ENCODE data around the gene ENTHD1.

ENTHD1 gene

GRCh38 chr22:39917197-39917643 lies 23.7 kb upstream of the ENTHD1 start:
- CTCF ChIA-PET, result interaction anchor here (4.1 kb wide), 1 partner anchor 9 kb away, joined by 17 read pairs; no protein-coding TSS in a partner anchor
- H3K27ac ChIP-seq (ENCODE audit: insufficient read depth in 1 of 2, low read depth in 1 of 2, low read length in 2 of 2, poor library complexity in 1 of 2, severe bottlenecking in 2 of 2), result no peak overlapping the region
- WGBS (ENCODE audit: insufficient coverage), result 92% methylated on average over 5 of the region's 5 CpGs

GRCh38 chr22:39916496-39916895 lies 22.9 kb upstream of the ENTHD1 start:
- Histone ChIP-seq H3K27ac (ENCODE audit: insufficient read depth in 1 of 2, low read depth in 1 of 2, low read length in 2 of 2, poor library complexity in 1 of 2, severe bottlenecking in 2 of 2) (no peak overlapping the region), H3K4me3 (ENCODE audit: control insufficient read depth in 1 of 7, extremely low read depth in 1 of 7, insufficient read depth in 4 of 7, low read depth in 2 of 7, low read length in 6 of 7) (no peak overlapping the region), H3K9me3 (ENCODE audit: control extremely low read depth in 1 of 5, control insufficient read depth in 4 of 5, insufficient read depth in 2 of 5, low read depth in 1 of 5, low read length in 4 of 5) (no peaks in the 10 kb centered on the region), H3K27me3 (replicated peaks in 2 of 5; ENCODE audit: control insufficient read depth in 4 of 5, insufficient read depth in 5 of 5, low read length in 4 of 5) (peaks cover 0 to 9% (median 2%) of the 10 kb centered on the region in 5 experiments), H3K36me3 (ENCODE audit: control insufficient read depth in 4 of 4, insufficient read depth in 4 of 4, low read length in 3 of 4) (no peaks in the 10 kb centered on the region), H3K4me1 (ENCODE audit: control extremely low read depth in 1 of 4, control insufficient read depth in 4 of 4, insufficient read depth in 4 of 4, low read length in 3 of 4) (peaks cover 0 to 7% (median 0%) of the 10 kb centered on the region in 4 experiments)
- no peak for DNase-seq
- 100% methylated on average over 1 of the region's 3 CpGs for WGBS (ENCODE audit: insufficient coverage)
- ChIA-PET CTCF (interaction anchor here (4.1 kb wide), 1 partner anchor 10 kb away, joined by 17 read pairs; no protein-coding TSS in a partner anchor), POLR2A (interaction anchor here (0.6 kb wide), 1 partner anchor 8 kb away, joined by 3 read pairs; no protein-coding TSS in a partner anchor)

More at GRCh38 chr22:39917197-39917643, 23.7 kb upstream of the ENTHD1 start:
- Histone ChIP-seq H3K27me3 (replicated peaks in 2 of 5; ENCODE audit: control insufficient read depth in 4 of 5, insufficient read depth in 5 of 5, low read length in 4 of 5) (peaks cover 0 to 9% (median 2%) of the 10 kb centered on the region in 5 experiments), H3K4me1 (ENCODE audit: control extremely low read depth in 1 of 4, control insufficient read depth in 4 of 4, insufficient read depth in 4 of 4, low read length in 3 of 4) (peaks cover 0 to 7% (median 0%) of the 10 kb centered on the region in 4 experiments), H3K9me3 (ENCODE audit: control extremely low read depth in 1 of 5, control insufficient read depth in 4 of 5, insufficient read depth in 2 of 5, low read depth in 1 of 5, low read length in 4 of 5) (no peaks in the 10 kb centered on the region), H3K4me3 (ENCODE audit: control insufficient read depth in 1 of 7, extremely low read depth in 1 of 7, insufficient read depth in 4 of 7, low read depth in 2 of 7, low read length in 6 of 7) (no peak overlapping the region), H3K36me3 (ENCODE audit: control insufficient read depth in 4 of 4, insufficient read depth in 4 of 4, low read length in 3 of 4) (no peaks in the 10 kb centered on the region)
- DNase-seq, result no peak
- POLR2A ChIA-PET, result no interaction called here

GRCh38 chr22:39915295-39915726 lies 21.8 kb upstream of the ENTHD1 start:
- DNase-seq, result no peak
- H3K27ac ChIP-seq (ENCODE audit: insufficient read depth in 1 of 2, low read depth in 1 of 2, low read length in 2 of 2, poor library complexity in 1 of 2, severe bottlenecking in 2 of 2), result no peak overlapping the region
- no peaks in the 10 kb centered on the region for H3K9me3 ChIP-seq (ENCODE audit: control extremely low read depth in 1 of 5, control insufficient read depth in 4 of 5, insufficient read depth in 2 of 5, low read depth in 1 of 5, low read length in 4 of 5)
- H3K27me3 ChIP-seq (replicated peaks in 2 of 5; ENCODE audit: control insufficient read depth in 4 of 5, insufficient read depth in 5 of 5, low read length in 4 of 5), result peaks cover 0 to 9% (median 2%) of the 10 kb centered on the region in 5 experiments
- CTCF ChIA-PET, result interaction anchor here (0.9 to 4.1 kb wide), 3 partner anchors 10 to 110 kb away, joined by 3 to 17 read pairs (median 3); no protein-coding TSS in a partner anchor
- POLR2A ChIA-PET, result no interaction called here
- H3K4me1 ChIP-seq (ENCODE audit: control extremely low read depth in 1 of 4, control insufficient read depth in 4 of 4, insufficient read depth in 4 of 4, low read length in 3 of 4), result peaks cover 0 to 11% (median 0%) of the 10 kb centered on the region in 4 experiments
- 67% methylated on average over 3 of the region's 4 CpGs for WGBS (ENCODE audit: insufficient coverage)
- no peaks in the 10 kb centered on the region for H3K36me3 ChIP-seq (ENCODE audit: control insufficient read depth in 4 of 4, insufficient read depth in 4 of 4, low read length in 3 of 4)
- no peak overlapping the region for H3K4me3 ChIP-seq (ENCODE audit: control insufficient read depth in 1 of 7, extremely low read depth in 1 of 7, insufficient read depth in 4 of 7, low read depth in 2 of 7, low read length in 6 of 7)

- Histone ChIP-seq H3K27me3 (replicated peaks in 2 of 5; ENCODE audit: control insufficient read depth in 4 of 5, insufficient read depth in 5 of 5, low read length in 4 of 5) (peaks cover 0 to 9% (median 2%) of the 10 kb centered on the region in 5 experiments), H3K27ac (ENCODE audit: insufficient read depth in 1 of 2, low read depth in 1 of 2, low read length in 2 of 2, poor library complexity in 1 of 2, severe bottlenecking in 2 of 2) (no peak overlapping the region), H3K4me1 (ENCODE audit: control extremely low read depth in 1 of 4, control insufficient read depth in 4 of 4, insufficient read depth in 4 of 4, low read length in 3 of 4) (peaks cover 0 to 11% (median 0%) of the 10 kb centered on the region in 4 experiments), H3K4me3 (ENCODE audit: control insufficient read depth in 1 of 7, extremely low read depth in 1 of 7, insufficient read depth in 4 of 7, low read depth in 2 of 7, low read length in 6 of 7) (no peak overlapping the region), H3K9me3 (ENCODE audit: control extremely low read depth in 1 of 5, control insufficient read depth in 4 of 5, insufficient read depth in 2 of 5, low read depth in 1 of 5, low read length in 4 of 5) (no peaks in the 10 kb centered on the region), H3K36me3 (ENCODE audit: control insufficient read depth in 4 of 4, insufficient read depth in 4 of 4, low read length in 3 of 4) (no peaks in the 10 kb centered on the region)
- no peak for DNase-seq
- CTCF ChIA-PET, result interaction anchor here (4.1 kb wide), 1 partner anchor 12 kb away, joined by 17 read pairs; no protein-coding TSS in a partner anchor
- POLR2A ChIA-PET, result no interaction called here
- WGBS (ENCODE audit: insufficient coverage), result 98% methylated on average over 6 of the region's 9 CpGs
These were observed 21.0 kb upstream of the ENTHD1 start for GRCh38 chr22:39914584-39914983.

- Histone ChIP-seq H3K36me3 (ENCODE audit: control insufficient read depth in 4 of 4, insufficient read depth in 4 of 4, low read length in 3 of 4) (no peaks in the 10 kb centered on the region), H3K9me3 (ENCODE audit: control extremely low read depth in 1 of 5, control insufficient read depth in 4 of 5, insufficient read depth in 2 of 5, low read depth in 1 of 5, low read length in 4 of 5) (no peaks in the 10 kb centered on the region), H3K4me3 (ENCODE audit: control insufficient read depth in 1 of 7, extremely low read depth in 1 of 7, insufficient read depth in 4 of 7, low read depth in 2 of 7, low read length in 6 of 7) (no peak overlapping the region), H3K4me1 (ENCODE audit: control extremely low read depth in 1 of 4, control insufficient read depth in 4 of 4, insufficient read depth in 4 of 4, low read length in 3 of 4) (peaks cover 0 to 11% (median 0%) of the 10 kb centered on the region in 4 experiments), H3K27ac (ENCODE audit: insufficient read depth in 1 of 2, low read depth in 1 of 2, low read length in 2 of 2, poor library complexity in 1 of 2, severe bottlenecking in 2 of 2) (no peak overlapping the region), H3K27me3 (replicated peaks in 2 of 5; ENCODE audit: control insufficient read depth in 4 of 5, insufficient read depth in 5 of 5, low read length in 4 of 5) (peaks cover 0 to 9% (median 2%) of the 10 kb centered on the region in 5 experiments)
- ChIA-PET CTCF (interaction anchor here (4.1 kb wide), 1 partner anchor 12 kb away, joined by 17 read pairs; no protein-coding TSS in a partner anchor), POLR2A (no interaction called here)
- no peak for DNase-seq
- 100% methylated on average over 1 of the region's 2 CpGs for WGBS (ENCODE audit: insufficient coverage)
These were observed 20.3 kb upstream of the ENTHD1 start for GRCh38 chr22:39913886-39914285.

- peaks cover 0 to 9% (median 2%) of the 10 kb centered on the region in 5 experiments for H3K27me3 ChIP-seq (replicated peaks in 2 of 5; ENCODE audit: control insufficient read depth in 4 of 5, insufficient read depth in 5 of 5, low read length in 4 of 5)
- H3K27ac ChIP-seq (ENCODE audit: insufficient read depth in 1 of 2, low read depth in 1 of 2, low read length in 2 of 2, poor library complexity in 1 of 2, severe bottlenecking in 2 of 2), result no peak overlapping the region
- no peak overlapping the region for H3K4me3 ChIP-seq (ENCODE audit: control insufficient read depth in 1 of 7, extremely low read depth in 1 of 7, insufficient read depth in 4 of 7, low read depth in 2 of 7, low read length in 6 of 7)
- no peak for DNase-seq
- ChIA-PET POLR2A (no interaction called here), CTCF (no interaction called here)
- peaks cover 0 to 11% (median 0%) of the 10 kb centered on the region in 4 experiments for H3K4me1 ChIP-seq (ENCODE audit: control extremely low read depth in 1 of 4, control insufficient read depth in 4 of 4, insufficient read depth in 4 of 4, low read length in 3 of 4)
- WGBS (ENCODE audit: insufficient coverage), result 97% methylated on average over 5 of the region's 5 CpGs
- H3K36me3 ChIP-seq (ENCODE audit: control insufficient read depth in 4 of 4, insufficient read depth in 4 of 4, low read length in 3 of 4), result no peaks in the 10 kb centered on the region
- H3K9me3 ChIP-seq (ENCODE audit: control extremely low read depth in 1 of 5, control insufficient read depth in 4 of 5, insufficient read depth in 2 of 5, low read depth in 1 of 5, low read length in 4 of 5), result no peaks in the 10 kb centered on the region
These were observed 19.8 kb upstream of the ENTHD1 start for GRCh38 chr22:39913321-39913720.

GRCh38 chr22:39910876-39911613 lies 17.5 kb upstream of the ENTHD1 start:
- no peak overlapping the region for H3K4me3 ChIP-seq (ENCODE audit: control insufficient read depth in 1 of 7, extremely low read depth in 1 of 7, insufficient read depth in 4 of 7, low read depth in 2 of 7, low read length in 6 of 7)
- H3K4me1 ChIP-seq (ENCODE audit: control extremely low read depth in 1 of 4, control insufficient read depth in 4 of 4, insufficient read depth in 4 of 4, low read length in 3 of 4), result peaks cover 0 to 8% (median 0%) of the 10 kb centered on the region in 4 experiments
- 72% methylated on average over 6 of the region's 9 CpGs for WGBS (ENCODE audit: insufficient coverage)
- H3K27me3 ChIP-seq (replicated peaks in 2 of 5; ENCODE audit: control insufficient read depth in 4 of 5, insufficient read depth in 5 of 5, low read length in 4 of 5), result peaks cover 0 to 9% (median 2%) of the 10 kb centered on the region in 5 experiments
- H3K36me3 ChIP-seq (ENCODE audit: control insufficient read depth in 4 of 4, insufficient read depth in 4 of 4, low read length in 3 of 4), result no peaks in the 10 kb centered on the region
- no peaks in the 10 kb centered on the region for H3K9me3 ChIP-seq (ENCODE audit: control extremely low read depth in 1 of 5, control insufficient read depth in 4 of 5, insufficient read depth in 2 of 5, low read depth in 1 of 5, low read length in 4 of 5)
- no peak for DNase-seq
- CTCF ChIA-PET, result no interaction called here
- POLR2A ChIA-PET, result no interaction called here
- no peak overlapping the region for H3K27ac ChIP-seq (ENCODE audit: insufficient read depth in 1 of 2, low read depth in 1 of 2, low read length in 2 of 2, poor library complexity in 1 of 2, severe bottlenecking in 2 of 2)
